GM18507 (cell line): ENCODE data around the gene PTGR2.
"Not testable (repeated sequence)": the region's sequence is repeated elsewhere in the genome, so short reads cannot be mapped to it uniquely, and the experiment has no call there.

ENCODE experiments used
- DNase-seq: peaks from one replicate; pipeline ENCODE4 v3.0.0; 2011; ENCODE audit warnings: low read depth; ENCODE audit not compliant: insufficient read length; ENCODE audit errors: extremely low spot score
- FAIRE-seq: peaks from 2 replicates; lab custom pipeline; 2011; peaks lifted over from hg19 to GRCh38; lab: Jason Lieb, UNC

The PTGR2 gene

GRCh38 chr14:73829526-73830431, 21.9 kb upstream of the PTGR2 start:
- peak; percentile 49 for DNase-seq

GRCh38 chr14:73833034-73833433, 18.6 kb upstream of the PTGR2 start:
- FAIRE-seq (no peak), DNase-seq (no peak)

More at GRCh38 chr14:73829526-73830431, 21.9 kb upstream of the PTGR2 start:
- peak; percentile 83 for FAIRE-seq

GRCh38 chr14:73833530-73834260, 17.9 kb upstream of the PTGR2 start:
- FAIRE-seq (no peak), DNase-seq (no peak)

- DNase-seq, result no peak
- no peak for FAIRE-seq
Measured at GRCh38 chr14:73834261-73834625, 17.4 kb upstream of the PTGR2 start.

GRCh38 chr14:73838293-73839034, 13.2 kb upstream of the PTGR2 start:
- not testable (repeated sequence) for FAIRE-seq, DNase-seq

- FAIRE-seq (no peak), DNase-seq (no peak)
Measured at GRCh38 chr14:73842201-73842600, 9.4 kb upstream of the PTGR2 start.

- FAIRE-seq, result no peak
- no peak for DNase-seq
Measured at GRCh38 chr14:73842851-73843250, 8.8 kb upstream of the PTGR2 start.

- FAIRE-seq (no peak), DNase-seq (no peak)
Measured at GRCh38 chr14:73843296-73843695, 8.3 kb upstream of the PTGR2 start.

- DNase-seq (no peak), FAIRE-seq (no peak)
Measured at GRCh38 chr14:73846947-73847346, 4.7 kb upstream of the PTGR2 start.

- no peak for DNase-seq
- FAIRE-seq, result no peak
Measured at GRCh38 chr14:73851000-73851399, 631 bp upstream of the PTGR2 start.

- peak; percentile 38 for FAIRE-seq
- DNase-seq, result no peak
Measured at GRCh38 chr14:73859145-73859544, 7.5 kb downstream of the PTGR2 start.

- DNase-seq (no peak), FAIRE-seq (no peak)
Measured at GRCh38 chr14:73861073-73861472, 9.4 kb downstream of the PTGR2 start.

- DNase-seq, result no peak
- FAIRE-seq, result no peak
Measured at GRCh38 chr14:73862480-73862879, 10.8 kb downstream of the PTGR2 start.

- FAIRE-seq (no peak), DNase-seq (no peak)
Measured at GRCh38 chr14:73863209-73863608, 11.6 kb downstream of the PTGR2 start.

GRCh38 chr14:73865534-73866113, 14.0 kb downstream of the PTGR2 start:
- no peak for FAIRE-seq
- DNase-seq, result no peak

- FAIRE-seq, result not testable (repeated sequence)
Measured at GRCh38 chr14:73869754-73870153, 18.1 kb downstream of the PTGR2 start.

GRCh38 chr14:73870525-73871235, 19.0 kb downstream of the PTGR2 start:
- FAIRE-seq (no peak), DNase-seq (no peak)

More at GRCh38 chr14:73869754-73870153, 18.1 kb downstream of the PTGR2 start:
- DNase-seq, result not testable (repeated sequence)

- DNase-seq (no peak), FAIRE-seq (no peak)
Measured at GRCh38 chr14:73873660-73874059, 22.0 kb downstream of the PTGR2 start.

- FAIRE-seq (no peak), DNase-seq (no peak)
Measured at GRCh38 chr14:73877790-73878189, 26.2 kb downstream of the PTGR2 start.
